Thyroid gland (tissue), 4 donors: ENCODE data around the gene CCDC148.
"Not testable (repeated sequence)": the region's sequence is repeated elsewhere in the genome, so short reads cannot be mapped to it uniquely, and the experiment has no call there.

Experiments used
- CTCF ChIP-seq, 6 experiments: fragments of 200-600 bp in 3 of 6; fragments of 450-650 bp in 3 of 6; sonication (generic) in 3 of 6; IDR thresholded peaks; one replicate each; pipeline ENCODE4 v1.5.1; 2016 to 2019; ENCODE audit warnings: antibody characterized with exemption in 6 of 6, mild to moderate bottlenecking in 2 of 6, inconsistent platforms in 1 of 6, moderate library complexity in 1 of 6
- POLR2A ChIP-seq, 2 donors: fragments of 450-650 bp; IDR thresholded peaks; one replicate each; pipeline ENCODE4 v1.6.1; 2017; ENCODE audit warnings: antibody characterized with exemption in 2 of 2, mild to moderate bottlenecking in 2 of 2, moderate library complexity in 1 of 2

DNA sequence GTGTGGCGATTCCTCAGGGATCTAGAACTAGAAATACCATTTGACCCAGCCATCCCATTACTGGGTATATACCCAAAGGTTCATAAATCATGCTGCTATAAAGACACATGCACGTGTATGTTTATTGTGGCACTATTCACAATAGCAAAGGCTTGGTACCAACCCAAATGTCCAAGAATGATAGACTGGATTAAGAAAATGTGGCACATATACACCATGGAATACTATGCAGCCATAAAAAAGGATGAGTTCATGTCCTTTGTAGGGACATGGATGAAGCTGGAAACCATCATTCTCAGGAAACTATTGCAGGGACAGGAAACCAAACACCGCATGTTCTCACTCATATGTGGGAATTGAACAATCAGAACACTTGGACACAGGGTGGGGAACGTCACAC, 17.5 kb downstream of the CCDC148 start:
- not testable (repeated sequence) for TF ChIP-seq CTCF, POLR2A (IDR thresholded peaks at IDR 0.05)
